GM21367 (cell line): Measurements from ENCODE around the gene KCNJ3.
"Not testable (repeated sequence)": the region's sequence is repeated elsewhere in the genome, so short reads cannot be mapped to it uniquely, and the experiment has no call there.

Experiments used
- ATAC-seq: cut with Tn5 transposase; IDR thresholded peaks from one replicate; pipeline ENCODE4 v1.9.1; 2021; ENCODE audit not compliant: unreplicated experiment

Gene KCNJ3

DNA sequence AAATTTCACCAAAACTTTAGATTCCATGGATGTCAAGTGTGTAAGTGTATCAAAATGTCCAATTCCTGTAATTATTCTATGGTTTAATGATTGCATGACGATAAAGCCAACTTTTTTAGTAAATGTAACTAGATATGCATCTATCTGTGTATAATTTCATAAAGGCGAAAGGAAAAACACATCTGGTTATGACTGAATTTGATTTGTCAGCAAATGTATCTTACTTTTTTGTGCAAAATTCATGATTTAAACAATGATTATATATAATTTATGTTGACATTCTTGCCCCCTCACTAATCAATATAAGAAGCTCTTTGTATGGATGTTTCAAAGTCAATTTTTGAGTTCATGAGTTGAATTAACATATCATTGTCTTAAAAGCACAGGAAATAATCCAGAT is 138.5 kb downstream of the KCNJ3 start:
- no peak for ATAC-seq

- no peak for ATAC-seq
Observed at GRCh38 chr2:154844513-154844912, 146.0 kb downstream of the KCNJ3 start.

GRCh38 chr2:154846842-154847241 is 148.3 kb downstream of the KCNJ3 start:
- no peak for ATAC-seq

GRCh38 chr2:154849482-154849881 is 151.0 kb downstream of the KCNJ3 start:
- ATAC-seq: no peak

GRCh38 chr2:154850532-154850931 is 152.0 kb downstream of the KCNJ3 start:
- no peak for ATAC-seq

GRCh38 chr2:154855138-154855537 is 156.6 kb downstream of the KCNJ3 start:
- no peak for ATAC-seq

GRCh38 chr2:154867151-154867550 is 168.7 kb downstream of the KCNJ3 start:
- not testable (repeated sequence) for ATAC-seq

GRCh38 chr2:154875999-154876398 is 177.5 kb downstream of the KCNJ3 start:
- ATAC-seq: no peak

- ATAC-seq: no peak
Observed at GRCh38 chr2:154882725-154883124, 184.2 kb downstream of the KCNJ3 start.

DNA sequence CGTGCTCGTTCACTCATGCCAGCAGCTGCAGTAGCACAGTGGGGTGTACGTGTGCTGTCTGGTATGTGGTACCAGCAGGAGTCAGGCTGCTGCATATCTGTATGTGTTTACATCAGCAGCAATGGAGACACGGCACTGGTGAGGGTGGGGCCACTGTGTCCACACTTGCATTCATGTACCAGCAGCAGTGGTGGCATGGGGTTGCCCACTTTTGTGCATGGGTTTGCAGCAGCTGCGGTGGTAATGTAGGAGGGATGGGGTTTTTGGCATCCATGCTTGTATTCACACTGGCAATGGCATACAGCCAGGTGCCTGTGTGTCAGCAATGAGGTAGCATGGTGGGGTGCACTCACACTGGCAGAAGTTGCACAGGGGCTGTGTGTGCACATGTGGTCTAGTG is 187.8 kb downstream of the KCNJ3 start:
- no peak for ATAC-seq

DNA sequence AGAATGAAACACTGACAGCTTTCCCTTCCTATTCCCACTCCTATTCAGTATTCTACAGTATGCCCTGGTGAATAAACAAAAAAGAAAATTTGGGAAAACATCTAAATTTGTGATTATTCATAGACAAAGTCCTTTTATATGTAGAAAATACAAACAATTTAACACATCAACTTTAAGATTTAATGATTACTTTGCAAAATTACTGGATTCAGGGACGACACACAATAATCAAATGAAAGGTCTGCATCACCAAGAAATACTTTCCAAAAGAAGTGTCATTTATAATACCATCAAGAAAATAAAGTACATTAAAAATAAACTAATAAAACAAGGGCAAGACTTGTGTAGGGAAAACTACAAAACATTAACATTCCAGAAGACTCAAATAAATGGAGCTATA is 199.8 kb downstream of the KCNJ3 start:
- ATAC-seq: no peak

DNA sequence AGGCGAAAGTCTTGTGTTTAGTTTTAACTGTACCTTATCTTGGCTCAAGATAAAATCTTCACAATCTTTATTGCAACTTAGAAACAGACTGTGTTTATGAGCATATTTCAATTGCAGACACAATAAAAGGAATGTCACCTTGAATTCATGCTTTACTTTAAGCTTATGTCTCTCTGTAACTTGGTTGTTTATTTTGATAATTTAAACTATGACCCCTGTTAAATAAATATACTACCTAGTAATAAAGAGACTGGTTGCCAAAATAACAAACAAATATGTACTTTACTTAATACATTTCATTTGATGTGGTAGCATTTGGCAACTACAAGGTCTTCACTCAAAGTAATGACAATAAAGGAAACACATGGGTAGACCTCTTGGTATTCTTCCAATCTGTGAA is 202.6 kb downstream of the KCNJ3 start:
- no peak for ATAC-seq
